ENCODE results near the gene KRTAP27-1.

DNA sequence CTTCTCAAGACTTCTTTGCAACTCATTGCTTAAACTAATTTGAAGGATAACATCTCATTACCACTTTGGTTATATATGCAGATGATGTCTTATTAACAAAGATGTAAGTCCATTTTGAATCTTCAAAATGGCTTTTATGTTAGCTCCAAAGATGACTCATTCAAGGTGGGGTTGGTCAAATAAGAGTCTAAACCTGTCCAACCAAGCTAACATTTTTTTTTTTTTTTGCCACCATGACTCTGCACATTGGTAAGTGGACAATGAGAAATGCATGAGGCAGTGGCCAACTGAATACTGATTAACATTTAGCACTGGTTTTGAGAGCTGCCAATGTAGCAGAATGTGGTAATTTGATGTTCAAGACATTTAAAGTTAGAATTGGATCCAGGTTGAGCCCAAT, 278 bp upstream of the KRTAP27-1 start:
- TF ChIP-seq ZNF274 (IDR thresholded peaks at IDR 0.05; ENCODE audit: low read depth, low read length) (no peak), SUZ12 (IDR thresholded peaks at IDR 0.05; ENCODE audit: extremely low read depth, insufficient read depth, insufficient read length) (no peak), YY1 (IDR thresholded peaks at IDR 0.05; ENCODE audit: insufficient read depth, insufficient read length) (no peak)
